Osteocyte (in vitro differentiated cells): ENCODE results near the gene ATP5ME. TPM values are rescaled to one million over a fixed set of nuclear protein-coding genes. Genes with fewer than 3 reads are reported as not detected.
"Not testable (repeated sequence)": the region's sequence is repeated elsewhere in the genome, so short reads cannot be mapped to it uniquely, and the experiment has no call there.

Experiments
- DNase-seq: peaks from one replicate; pipeline ENCODE4 v3.0.0; 2021; ENCODE audit warnings: mixed read lengths; ENCODE audit not compliant: unreplicated experiment; ENCODE audit errors: extremely low spot score
- H3K27ac Mint-ChIP-seq: one replicate; pipeline ENCODE4 v1.8.0; 2021; ENCODE audit warnings: mild to moderate bottlenecking, mixed read lengths; ENCODE audit not compliant: unreplicated experiment
- H3K27me3 Mint-ChIP-seq: one replicate; pipeline ENCODE4 v1.8.0; 2021; ENCODE audit warnings: mixed read lengths; ENCODE audit not compliant: unreplicated experiment
- H3K36me3 Mint-ChIP-seq: one replicate; pipeline ENCODE4 v1.8.0; 2021; ENCODE audit warnings: mixed read lengths; ENCODE audit not compliant: unreplicated experiment
- H3K4me1 Mint-ChIP-seq: one replicate; pipeline ENCODE4 v1.8.0; 2021; ENCODE audit warnings: mixed read lengths; ENCODE audit not compliant: unreplicated experiment
- H3K4me3 Mint-ChIP-seq: one replicate; pipeline ENCODE4 v1.8.0; 2021; ENCODE audit warnings: mild to moderate bottlenecking, moderate library complexity, mixed read lengths; ENCODE audit not compliant: unreplicated experiment
- H3K9me3 Mint-ChIP-seq: one replicate; pipeline ENCODE4 v1.8.0; 2021; ENCODE audit warnings: mixed read lengths; ENCODE audit not compliant: unreplicated experiment
- total RNA-seq: library from RNA; stranded (reverse); gene quantifications from 2 replicates; pipeline ENCODE4 v1.2.1, GENCODE V29; 2021
- TF ChIP-seq, protein P1 (sequence below): fragments of 200-600 bp; sonication (generic); IDR thresholded peaks from 2 replicates; pipeline ENCODE4 v1.5.0; 2021; ENCODE audit warnings: antibody characterized with exemption, mild to moderate bottlenecking, moderate library complexity

ATP5ME gene
- total RNA-seq, 1 donor from 2014 or later, result 271 TPM

GRCh38 chr4:707929-708630 is 34.0 kb upstream of the ATP5ME start:
- peaks cover 25% of the 10 kb centered on the region for H3K4me1 Mint-ChIP-seq
- TF ChIP-seq, protein P1, sequence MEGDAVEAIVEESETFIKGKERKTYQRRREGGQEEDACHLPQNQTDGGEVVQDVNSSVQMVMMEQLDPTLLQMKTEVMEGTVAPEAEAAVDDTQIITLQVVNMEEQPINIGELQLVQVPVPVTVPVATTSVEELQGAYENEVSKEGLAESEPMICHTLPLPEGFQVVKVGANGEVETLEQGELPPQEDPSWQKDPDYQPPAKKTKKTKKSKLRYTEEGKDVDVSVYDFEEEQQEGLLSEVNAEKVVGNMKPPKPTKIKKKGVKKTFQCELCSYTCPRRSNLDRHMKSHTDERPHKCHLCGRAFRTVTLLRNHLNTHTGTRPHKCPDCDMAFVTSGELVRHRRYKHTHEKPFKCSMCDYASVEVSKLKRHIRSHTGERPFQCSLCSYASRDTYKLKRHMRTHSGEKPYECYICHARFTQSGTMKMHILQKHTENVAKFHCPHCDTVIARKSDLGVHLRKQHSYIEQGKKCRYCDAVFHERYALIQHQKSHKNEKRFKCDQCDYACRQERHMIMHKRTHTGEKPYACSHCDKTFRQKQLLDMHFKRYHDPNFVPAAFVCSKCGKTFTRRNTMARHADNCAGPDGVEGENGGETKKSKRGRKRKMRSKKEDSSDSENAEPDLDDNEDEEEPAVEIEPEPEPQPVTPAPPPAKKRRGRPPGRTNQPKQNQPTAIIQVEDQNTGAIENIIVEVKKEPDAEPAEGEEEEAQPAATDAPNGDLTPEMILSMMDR, result no peak
- H3K36me3 Mint-ChIP-seq, result peaks cover 17% of the 10 kb centered on the region
- H3K9me3 Mint-ChIP-seq, result no peaks in the 10 kb centered on the region
- peak overlapping the region; percentile 18 for H3K4me3 Mint-ChIP-seq
- H3K27ac Mint-ChIP-seq, result no peak overlapping the region
- no peak for DNase-seq
- H3K27me3 Mint-ChIP-seq, result no peaks in the 10 kb centered on the region

DNA sequence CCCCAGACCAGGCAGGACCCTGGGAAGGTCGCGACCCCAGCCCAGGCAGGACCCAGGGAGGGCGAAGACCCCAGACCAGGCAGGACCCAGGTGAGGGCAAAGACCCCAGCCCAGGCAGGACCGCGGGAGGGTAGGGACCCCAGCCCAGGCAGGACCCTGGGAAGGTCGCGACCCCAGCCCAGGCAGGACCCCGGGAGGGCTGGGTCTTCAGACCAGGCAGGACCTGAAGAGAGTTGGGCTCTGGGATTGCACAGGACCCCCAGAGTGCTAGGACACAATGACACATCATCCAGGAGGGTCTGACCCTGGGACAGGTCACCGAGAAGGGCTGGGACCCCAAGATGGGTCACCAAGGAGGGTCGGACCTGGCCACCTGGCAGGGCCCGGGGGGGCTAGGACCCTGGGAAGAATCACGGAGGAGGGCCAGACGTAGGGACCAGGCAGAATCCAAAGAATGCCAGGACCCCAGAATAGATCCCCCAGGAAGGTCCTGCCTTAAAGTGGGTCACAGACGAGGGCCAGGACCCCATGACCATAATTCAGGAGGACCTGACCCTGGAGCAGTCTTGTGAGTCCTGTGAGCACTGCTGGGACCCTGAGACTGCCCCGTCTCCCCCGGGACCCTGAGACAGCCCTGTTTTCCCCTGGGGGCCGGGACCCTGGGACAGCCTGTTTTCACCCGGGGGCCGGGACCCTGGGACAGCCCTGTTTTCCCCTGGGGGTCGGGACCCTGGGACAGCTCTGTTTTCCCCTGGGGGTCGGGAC is 32.9 kb upstream of the ATP5ME start:
- H3K4me1 Mint-ChIP-seq, result peaks cover 25% of the 10 kb centered on the region
- H3K4me3 Mint-ChIP-seq, result peak overlapping the region; percentile 55
- peaks cover 17% of the 10 kb centered on the region for H3K36me3 Mint-ChIP-seq
- H3K9me3 Mint-ChIP-seq, result no peaks in the 10 kb centered on the region
- DNase-seq, result no peak
- peaks cover 2% of the 10 kb centered on the region for H3K27me3 Mint-ChIP-seq
- no peak overlapping the region for H3K27ac Mint-ChIP-seq
- TF ChIP-seq, protein P1, result no peak

DNA sequence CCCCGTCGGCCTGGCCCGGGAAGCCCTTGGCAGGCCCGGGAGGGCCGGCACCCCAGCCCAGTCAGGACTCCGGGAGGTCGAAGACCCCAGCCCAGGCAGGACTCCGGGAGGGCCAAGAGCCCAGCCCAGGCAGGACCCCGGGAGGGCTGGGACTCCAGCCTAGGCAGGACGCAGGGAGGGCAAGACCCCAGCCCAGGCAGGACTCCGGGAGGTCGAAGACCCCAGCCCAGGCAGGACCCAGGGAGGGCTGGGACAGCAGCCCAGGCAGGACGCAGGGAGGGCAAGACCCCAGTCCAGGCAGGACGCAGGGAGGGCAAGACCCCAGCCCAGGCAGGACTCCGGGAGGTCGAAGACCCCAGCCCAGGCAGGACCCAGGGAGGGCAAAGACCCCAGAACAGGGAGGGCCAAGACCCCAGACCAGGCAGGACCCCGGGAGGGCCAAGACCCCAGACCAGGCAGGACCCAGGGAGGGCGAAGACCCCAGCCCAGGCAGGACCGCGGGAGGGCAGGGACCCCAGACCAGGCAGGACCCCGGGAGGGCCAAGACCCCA is 32.1 kb upstream of the ATP5ME start:
- DNase-seq, H3K27ac Mint-ChIP-seq, H3K27me3 Mint-ChIP-seq, H3K9me3 Mint-ChIP-seq: not testable (repeated sequence)
- Mint-ChIP-seq H3K36me3 (peaks cover 17% of the 10 kb centered on the region), H3K4me1 (peaks cover 25% of the 10 kb centered on the region), H3K4me3 (peak overlapping the region; percentile 61)

DNA sequence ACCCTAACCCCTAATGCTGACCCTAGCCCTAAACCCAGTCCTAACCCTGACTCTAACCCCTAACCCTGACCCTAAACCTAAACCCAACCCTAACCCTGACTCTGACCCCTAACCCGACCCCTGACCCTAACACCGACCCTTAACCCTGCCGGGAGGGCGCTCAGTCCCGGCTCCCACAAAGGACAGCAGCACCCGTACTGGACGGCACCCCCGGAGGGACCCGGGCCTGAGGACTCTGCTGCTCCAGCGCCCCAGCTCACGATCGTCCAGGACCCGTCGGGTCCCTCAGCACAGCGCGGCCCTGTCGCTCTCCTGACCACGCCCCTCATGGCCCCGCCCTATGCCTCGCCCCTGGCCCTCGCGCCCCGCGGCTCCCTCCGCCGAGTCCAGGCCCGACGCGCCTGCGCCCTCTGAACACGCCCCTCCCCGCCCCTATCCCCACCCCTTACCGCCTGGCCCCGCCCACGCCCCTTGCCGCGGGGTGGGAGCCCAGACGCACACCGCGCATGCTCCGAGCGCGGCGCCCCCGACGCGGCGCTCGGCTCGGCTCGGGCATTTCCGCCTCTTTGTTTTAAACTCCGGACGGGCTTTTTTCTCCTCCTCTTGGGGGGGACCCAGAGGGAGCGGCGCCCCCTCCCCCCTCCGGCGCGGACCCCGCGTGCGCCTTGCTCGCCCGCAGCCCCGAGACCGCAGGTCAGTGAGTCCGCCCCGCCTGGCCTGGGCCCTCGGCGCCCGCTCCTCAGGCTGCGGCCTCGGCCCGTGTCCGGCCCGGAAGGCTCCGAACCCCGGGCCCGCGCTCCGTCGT is 31.4 kb upstream of the ATP5ME start, which contains the start of gene PCGF3:
PCGF3 (plus strand) TSS at position 555 of the 805 bp plus-strand sequence. CDS start 27,849 bp downstream, outside the sequence.
- Mint-ChIP-seq H3K27me3 (peaks cover 6% of the 10 kb centered on the region), H3K27ac (peak within 1 kb of the TSS; percentile 10), H3K36me3 (peaks cover 11% of the 10 kb centered on the region), H3K4me1 (peaks cover 23% of the 10 kb centered on the region), H3K4me3 (peak within 1 kb of the TSS; percentile 76), H3K9me3 (no peaks in the 10 kb centered on the region)
- TF ChIP-seq, protein P1, result no peak
- DNase-seq, result peak; percentile 100

DNA sequence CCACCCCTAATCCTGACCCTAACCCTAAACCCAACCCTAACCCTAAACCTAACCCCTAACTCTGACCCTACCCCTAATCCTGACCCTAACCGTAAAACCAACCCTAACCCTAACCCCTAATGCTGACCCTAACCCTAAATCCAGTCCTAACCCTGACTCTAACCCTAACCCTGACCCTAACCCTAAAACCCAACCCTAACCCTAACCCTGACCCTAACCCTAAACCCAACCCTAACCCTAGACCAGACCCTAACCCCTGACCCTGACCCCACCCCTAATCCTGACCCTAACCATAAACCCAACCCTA is 30.8 kb upstream of the ATP5ME start:
- Mint-ChIP-seq H3K4me3 (peak overlapping the region; percentile 76), H3K4me1 (peaks cover 17% of the 10 kb centered on the region), H3K36me3 (peaks cover 6% of the 10 kb centered on the region), H3K9me3 (no peaks in the 10 kb centered on the region), H3K27me3 (peaks cover 6% of the 10 kb centered on the region), H3K27ac (no peak overlapping the region)
- DNase-seq, result no peak
- TF ChIP-seq, protein P1, result no peak
